CD4-positive, alpha-beta T cell (primary cell): Measurements from ENCODE around the gene STRADA. TPM values are rescaled to one million over a fixed set of nuclear protein-coding genes. Genes with fewer than 3 reads are reported as not detected.

Experiments
- ATAC-seq: fragments of 200-7000 bp; cut with Tn5 transposase; one replicate; pipeline ENCODE4 v1.10.0; 2022; ENCODE audit warnings: mild to moderate bottlenecking; ENCODE audit not compliant: poor library complexity
- CTCF ChIA-PET: fragments of 350-600 bp; sonication (Branson Sonifier 250); formaldehyde crosslinking; loops from one replicate; lab custom pipeline; 2021; ENCODE audit warnings: antibody characterized with exemption, inconsistent platforms; lab: Charles Lee
- POLR2A ChIA-PET: fragments of 350-600 bp; sonication (Branson Sonifier 250); formaldehyde crosslinking; loops from one replicate; lab custom pipeline; 2021; ENCODE audit warnings: antibody characterized with exemption, inconsistent platforms; lab: Charles Lee
- DNase-seq, 14 experiments: peaks; one replicate each; pipeline ENCODE4 v3.0.0-alpha.2; 2013 to 2020; ENCODE audit warnings: mixed read lengths in 2 of 14
- H3K27ac ChIP-seq, 2 donors: one replicate each; pipeline versions ENCODE4 v1.5.1 to v1.7.0; 2013; ENCODE audit warnings: low read length in 2 of 2, low read depth in 1 of 2, mild to moderate bottlenecking in 1 of 2
- H3K27me3 ChIP-seq, 2 experiments: 1 replicate in 1 of 2; 2 replicates in 1 of 2; pipeline versions ENCODE4 v1.6.1 to v1.7.0; 2013; ENCODE audit warnings: low read length in 2 of 2, control low read depth in 1 of 2, mild to moderate bottlenecking in 1 of 2, moderate library complexity in 1 of 2; ENCODE audit not compliant: insufficient read depth in 2 of 2, control insufficient read depth in 1 of 2
- H3K36me3 ChIP-seq: one replicate; pipeline ENCODE4 v1.6.1; 2013; ENCODE audit warnings: low read length, control low read depth; ENCODE audit not compliant: insufficient read depth
- H3K4me1 ChIP-seq: one replicate; pipeline ENCODE4 v1.6.1; 2013; ENCODE audit warnings: low read length, control low read depth; ENCODE audit not compliant: insufficient read depth
- H3K4me3 ChIP-seq: one replicate; pipeline ENCODE4 v1.5.1; 2013; ENCODE audit warnings: mild to moderate bottlenecking, low read length, moderate library complexity
- H3K9me3 ChIP-seq, 2 experiments: 1 replicate in 1 of 2; 2 replicates in 1 of 2; pipeline versions ENCODE4 v1.6.1 to v1.7.0; 2013; ENCODE audit warnings: low read length in 2 of 2, mild to moderate bottlenecking in 2 of 2, control low read depth in 1 of 2, moderate library complexity in 1 of 2; ENCODE audit not compliant: control insufficient read depth in 1 of 2, insufficient read depth in 1 of 2
- H3K27ac Mint-ChIP-seq: one replicate; pipeline ENCODE4 v1.8.0; 2020; ENCODE audit warnings: mixed read lengths
- H3K27me3 Mint-ChIP-seq: one replicate; pipeline ENCODE4 v1.8.0; 2021; ENCODE audit warnings: mixed read lengths
- H3K36me3 Mint-ChIP-seq: one replicate; pipeline ENCODE4 v1.8.0; 2021; ENCODE audit warnings: low read depth, mixed read lengths
- H3K4me1 Mint-ChIP-seq: one replicate; pipeline ENCODE4 v1.8.0; 2021; ENCODE audit warnings: low read depth, mixed read lengths
- H3K4me3 Mint-ChIP-seq: one replicate; pipeline ENCODE4 v1.8.0; 2020; ENCODE audit warnings: mild to moderate bottlenecking, mixed read lengths
- H3K9me3 Mint-ChIP-seq: one replicate; pipeline ENCODE4 v1.8.0; 2020; ENCODE audit warnings: mixed read lengths
- CTCF ChIP-seq: fragments of 200-600 bp; IDR thresholded peaks from one replicate; pipeline ENCODE4 v1.8.0; 2022; ENCODE audit warnings: antibody characterized with exemption, mild to moderate bottlenecking
- intact Hi-C, 2 experiments: fragments of 100-400 bp; cut with DNase I in 1 of 2; cut with micrococcal nuclease in 1 of 2; formaldehyde crosslinking; loops; one replicate each; pipeline versions ENCODE4 v1.15.1 to v1.9.0; 2023 to 2025; cut with DNase I, micrococcal nuclease
- total RNA-seq, 174 experiments: library from RNA in 2 of 174; stranded (reverse) in 2 of 174; gene quantifications; one replicate each; pipeline ENCODE4 v1.2.3 and lab custom pipeline; 2021 to 2026

Gene STRADA
- total RNA-seq, 2 experiments from 2014 or later: 50.9 to 51.0 TPM

- Histone ChIP-seq H3K27ac (no peak overlapping the region), H3K4me3 (no peak overlapping the region), H3K9me3 (no peaks in the 10 kb centered on the region), H3K4me1 (no peaks in the 10 kb centered on the region), H3K36me3 (peaks cover 71% of the 10 kb centered on the region), H3K27me3 (no peaks in the 10 kb centered on the region)
- CTCF ChIA-PET: interaction anchor here (0.7 to 1.4 kb wide), 2 partner anchors 11 to 25 kb away, joined by 3 read pairs; no protein-coding TSS in a partner anchor
- TF ChIP-seq CTCF: no peak
- H3K9me3 Mint-ChIP-seq: no peaks in the 10 kb centered on the region
- peaks cover 88% of the 10 kb centered on the region for H3K36me3 Mint-ChIP-seq
- H3K27ac Mint-ChIP-seq: no peak overlapping the region
- POLR2A ChIA-PET: interaction anchor here (5.2 kb wide), 1 partner anchor 12 kb away, joined by 29 read pairs; the partner anchor contains the start of genes CCDC47 and DDX42
- H3K4me1 Mint-ChIP-seq: peaks cover 17% of the 10 kb centered on the region
- no peak for DNase-seq
- intact Hi-C loops: no loop called here
- no peak overlapping the region for H3K4me3 Mint-ChIP-seq
- no peak for ATAC-seq
- H3K27me3 Mint-ChIP-seq: no peaks in the 10 kb centered on the region
These were observed 19.4 kb upstream of the STRADA start for GRCh38 chr17:63760771-63761539.

GRCh38 chr17:63758428-63758827 is 16.8 kb upstream of the STRADA start:
- Histone ChIP-seq H3K9me3 (no peaks in the 10 kb centered on the region), H3K27me3 (no peaks in the 10 kb centered on the region), H3K4me1 (no peaks in the 10 kb centered on the region), H3K4me3 (no peak overlapping the region), H3K36me3 (peaks cover 65% of the 10 kb centered on the region), H3K27ac (no peak overlapping the region)
- DNase-seq (no peak), ATAC-seq (no peak)
- CTCF ChIA-PET: no interaction called here
- H3K4me3 Mint-ChIP-seq: no peak overlapping the region
- no peak for TF ChIP-seq CTCF
- H3K9me3 Mint-ChIP-seq: no peaks in the 10 kb centered on the region
- intact Hi-C loops: no loop called here
- POLR2A ChIA-PET: no interaction called here
- H3K27me3 Mint-ChIP-seq: no peaks in the 10 kb centered on the region
- H3K4me1 Mint-ChIP-seq: peaks cover 5% of the 10 kb centered on the region
- peaks cover 89% of the 10 kb centered on the region for H3K36me3 Mint-ChIP-seq
- no peak overlapping the region for H3K27ac Mint-ChIP-seq

GRCh38 chr17:63754046-63754445 is 12.4 kb upstream of the STRADA start:
- H3K36me3 Mint-ChIP-seq: peaks cover 79% of the 10 kb centered on the region
- DNase-seq (no peak), ATAC-seq (no peak)
- intact Hi-C loops: no loop called here
- H3K4me3 ChIP-seq: no peak overlapping the region
- H3K4me3 Mint-ChIP-seq: no peak overlapping the region
- H3K27me3 ChIP-seq: no peaks in the 10 kb centered on the region
- no peak overlapping the region for H3K27ac ChIP-seq
- no peaks in the 10 kb centered on the region for H3K9me3 ChIP-seq
- H3K9me3 Mint-ChIP-seq: no peaks in the 10 kb centered on the region
- no peaks in the 10 kb centered on the region for H3K27me3 Mint-ChIP-seq
- peaks cover 52% of the 10 kb centered on the region for H3K36me3 ChIP-seq
- POLR2A ChIA-PET: interaction anchor here (2.4 kb wide), 1 partner anchor 19 kb away, joined by 7 read pairs; the partner anchor contains the start of genes CCDC47 and DDX42
- H3K4me1 ChIP-seq: peaks cover 8% of the 10 kb centered on the region
- H3K4me1 Mint-ChIP-seq: peaks cover 18% of the 10 kb centered on the region
- CTCF ChIA-PET: no interaction called here
- no peak for TF ChIP-seq CTCF
- H3K27ac Mint-ChIP-seq: no peak overlapping the region
